SJSA1 (cell line): Measurements from ENCODE around the gene RHBDD2. TPM values are rescaled to one million over a fixed set of nuclear protein-coding genes. Genes with fewer than 3 reads are reported as not detected.
"Not testable (repeated sequence)": the region's sequence is repeated elsewhere in the genome, so short reads cannot be mapped to it uniquely, and the experiment has no call there.

ENCODE experiments used
- DNase-seq, 2 experiments: peaks; one replicate each; pipeline ENCODE4 v3.0.0-alpha.2; 2015 to 2020; ENCODE audit warnings: low spot score in 2 of 2, low read depth in 1 of 2
- H3K27ac ChIP-seq: fragments of 250-450 bp; sonication (Bioruptor Pico); 2 replicates; pipeline ENCODE4 v1.5.1; 2020; ENCODE audit warnings: mild to moderate bottlenecking, moderate library complexity
- H3K27me3 ChIP-seq: fragments of 250-450 bp; sonication (Bioruptor Pico); replicated peaks from 2 replicates; pipeline ENCODE4 v1.5.1; 2020; ENCODE audit warnings: mild to moderate bottlenecking, moderate library complexity
- H3K36me3 ChIP-seq: fragments of 250-450 bp; sonication (Bioruptor Pico); 2 replicates; pipeline ENCODE4 v1.5.1; 2020; ENCODE audit warnings: mild to moderate bottlenecking
- H3K4me1 ChIP-seq: fragments of 250-450 bp; sonication (Bioruptor Pico); replicated peaks from 2 replicates; pipeline ENCODE4 v1.6.1; 2021; ENCODE audit warnings: mild to moderate bottlenecking
- H3K4me3 ChIP-seq: fragments of 250-450 bp; sonication (Bioruptor Pico); 2 replicates; pipeline ENCODE4 v1.5.1; 2020; ENCODE audit warnings: mild to moderate bottlenecking
- H3K9me3 ChIP-seq: fragments of 250-450 bp; sonication (Bioruptor Pico); replicated peaks from 2 replicates; pipeline ENCODE4 v1.5.1; 2020; ENCODE audit warnings: mild to moderate bottlenecking
- total RNA-seq: library from RNA; depleted of rRNA; stranded (reverse); fragments of >200 nt; shearing (Covaris generic); gene quantifications from 2 replicates; pipeline ENCODE4 v1.2.3, GENCODE V29; 2014

Gene RHBDD2
- total RNA-seq, 1 experiment from 2014 or later = 46.2 TPM

- Histone ChIP-seq H3K27ac (no peak overlapping the region), H3K9me3 (no peaks in the 10 kb centered on the region), H3K27me3 (no peaks in the 10 kb centered on the region), H3K4me3 (no peak overlapping the region), H3K36me3 (no peaks in the 10 kb centered on the region), H3K4me1 (peaks cover 4% of the 10 kb centered on the region; the same call in 1 of the 2 replicates)
- no peak for DNase-seq
These were observed 29.3 kb upstream of the RHBDD2 start for GRCh38 chr7:75849573-75849972.

DNA sequence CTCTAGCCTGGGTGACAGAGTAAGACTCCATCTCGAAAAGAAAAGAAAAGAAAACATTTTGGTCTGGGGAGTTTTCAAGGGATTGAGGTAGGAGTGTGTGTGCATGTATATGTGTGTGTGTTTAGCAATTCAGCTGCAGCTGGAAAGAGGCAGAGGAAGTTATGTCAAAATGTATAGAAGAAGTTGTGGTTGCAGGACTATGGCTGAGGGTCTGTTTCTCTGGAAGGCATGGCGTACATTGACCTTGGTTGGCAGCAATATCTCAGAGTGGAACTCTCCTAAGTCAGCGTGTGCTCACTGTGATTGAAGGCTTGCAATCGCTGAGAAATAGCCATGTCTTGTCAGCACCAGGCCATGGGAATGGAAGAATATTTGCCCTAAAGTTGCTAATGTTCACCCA is 28.6 kb upstream of the RHBDD2 start:
- H3K36me3 ChIP-seq = no peaks in the 10 kb centered on the region
- H3K4me1 ChIP-seq = peaks cover 4% of the 10 kb centered on the region; the same call in 1 of the 2 replicates
- H3K27ac ChIP-seq = no peak overlapping the region
- H3K9me3 ChIP-seq = no peaks in the 10 kb centered on the region
- no peaks in the 10 kb centered on the region for H3K27me3 ChIP-seq
- no peak overlapping the region for H3K4me3 ChIP-seq
- no peak for DNase-seq

- H3K4me3 ChIP-seq = no peak overlapping the region
- no peak for DNase-seq
- H3K4me1 ChIP-seq = peaks cover 4% of the 10 kb centered on the region; the same call in 1 of the 2 replicates
- H3K36me3 ChIP-seq = no peaks in the 10 kb centered on the region
- no peaks in the 10 kb centered on the region for H3K9me3 ChIP-seq
- no peak overlapping the region for H3K27ac ChIP-seq
- H3K27me3 ChIP-seq = no peaks in the 10 kb centered on the region
These were observed 24.6 kb upstream of the RHBDD2 start for GRCh38 chr7:75854233-75854632.

DNA sequence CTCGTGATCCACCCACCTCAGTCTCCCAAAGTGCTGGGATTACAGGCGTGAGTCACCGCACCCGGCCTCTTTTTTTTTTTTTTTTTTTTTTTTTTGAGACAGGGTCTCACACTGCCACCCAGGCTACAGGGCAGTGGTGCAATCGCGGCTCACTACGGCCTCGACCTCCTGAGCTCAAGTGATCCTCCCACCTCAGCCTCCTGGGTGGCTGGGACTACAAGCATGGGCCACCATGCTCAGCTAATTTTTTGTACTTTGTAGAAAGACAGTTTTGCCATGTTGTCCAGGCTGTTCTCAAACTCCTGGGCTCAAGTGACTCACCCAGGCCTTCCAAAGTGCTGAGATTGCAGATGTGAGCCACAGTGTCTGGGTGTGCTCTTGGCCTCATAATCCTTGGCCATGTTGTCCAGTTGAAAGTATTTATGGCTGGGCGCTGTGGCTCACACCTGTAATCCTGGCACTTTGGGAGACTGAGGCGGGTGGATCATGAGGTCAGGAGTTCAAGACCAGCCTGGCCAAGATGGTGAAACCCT is 24.0 kb upstream of the RHBDD2 start:
- not testable (repeated sequence) for H3K4me3 ChIP-seq, H3K27ac ChIP-seq, H3K9me3 ChIP-seq, H3K4me1 ChIP-seq, DNase-seq, H3K36me3 ChIP-seq, H3K27me3 ChIP-seq

GRCh38 chr7:75856536-75856935 is 22.3 kb upstream of the RHBDD2 start:
- Histone ChIP-seq H3K36me3 (no peaks in the 10 kb centered on the region), H3K4me3 (no peak overlapping the region), H3K27me3 (no peaks in the 10 kb centered on the region), H3K4me1 (peaks cover 4% of the 10 kb centered on the region; the same call in 1 of the 2 replicates), H3K27ac (no peak overlapping the region), H3K9me3 (no peaks in the 10 kb centered on the region)
- no peak for DNase-seq

GRCh38 chr7:75858410-75858809 is 20.4 kb upstream of the RHBDD2 start:
- Histone ChIP-seq H3K27ac (no peak overlapping the region), H3K4me3 (no peak overlapping the region), H3K9me3 (no peaks in the 10 kb centered on the region), H3K36me3 (no peaks in the 10 kb centered on the region), H3K27me3 (no peaks in the 10 kb centered on the region), H3K4me1 (peaks cover 4% of the 10 kb centered on the region; the same call in 1 of the 2 replicates)
- DNase-seq = no peak

DNA sequence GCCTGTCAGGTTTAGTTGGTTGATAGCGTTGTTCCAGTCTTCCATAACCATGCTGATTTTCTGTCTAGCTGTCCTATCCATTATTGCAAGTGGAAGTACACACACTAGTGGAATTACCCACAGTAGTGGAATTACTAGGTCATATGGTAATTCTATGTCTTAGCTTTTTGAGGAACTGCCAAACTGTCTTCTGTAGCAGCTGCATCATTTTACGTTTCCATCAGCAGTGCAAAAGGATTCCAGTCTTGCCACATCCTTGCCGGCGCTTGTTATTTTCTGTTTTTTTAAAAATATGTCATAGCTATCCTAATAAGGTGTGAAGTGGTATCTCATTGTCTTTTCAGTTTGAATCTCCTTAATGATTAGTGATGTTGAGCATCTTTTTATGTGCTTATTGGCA is 17.2 kb upstream of the RHBDD2 start:
- peaks cover 12% of the 10 kb centered on the region for H3K4me1 ChIP-seq
- no peak overlapping the region for H3K27ac ChIP-seq
- H3K36me3 ChIP-seq = no peaks in the 10 kb centered on the region
- H3K27me3 ChIP-seq = no peaks in the 10 kb centered on the region
- no peak overlapping the region for H3K4me3 ChIP-seq
- H3K9me3 ChIP-seq = no peaks in the 10 kb centered on the region
- DNase-seq = no peak

DNA sequence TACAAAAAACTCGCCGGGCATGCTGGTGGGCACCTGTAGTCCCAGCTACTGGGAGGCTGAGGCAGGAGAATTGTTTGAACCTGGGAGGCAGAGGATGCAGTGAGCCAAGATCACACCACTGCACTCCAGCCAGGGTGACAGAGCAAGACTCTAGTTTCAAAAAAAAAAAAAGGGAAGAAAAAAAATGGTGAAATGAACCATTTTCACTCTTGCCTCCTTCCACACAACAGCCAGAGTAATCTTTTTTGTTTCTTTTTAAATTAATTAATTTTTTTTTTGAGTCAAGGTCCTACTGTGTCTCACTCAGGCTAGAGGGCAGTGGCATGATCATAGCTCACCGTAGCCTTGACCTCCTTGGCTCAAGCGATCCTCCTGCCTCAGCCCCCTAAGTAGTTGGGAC is 14.6 kb upstream of the RHBDD2 start:
- H3K27me3 ChIP-seq, H3K27ac ChIP-seq, DNase-seq, H3K4me3 ChIP-seq, H3K9me3 ChIP-seq, H3K36me3 ChIP-seq: not testable (repeated sequence)
- H3K4me1 ChIP-seq = peaks cover 21% of the 10 kb centered on the region

DNA sequence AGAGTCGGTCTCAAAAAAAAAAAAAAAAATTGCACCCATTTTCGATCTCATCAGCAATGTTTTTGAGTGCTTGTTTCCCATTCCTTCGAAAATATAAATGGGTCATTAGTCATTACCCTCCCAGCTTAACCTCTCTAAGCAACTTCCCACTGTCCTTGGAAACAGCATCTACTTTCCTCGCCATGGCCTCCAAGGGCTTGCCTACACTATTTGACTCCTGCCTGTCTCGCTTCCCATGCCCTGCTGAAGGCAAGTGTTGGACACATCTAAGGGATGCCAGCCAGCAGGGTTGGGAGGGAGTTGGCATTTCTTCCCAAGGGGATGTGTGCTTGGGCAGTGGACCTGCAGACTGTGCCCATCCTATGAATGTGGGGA is 12.7 kb upstream of the RHBDD2 start:
- no peaks in the 10 kb centered on the region for H3K9me3 ChIP-seq
- no peaks in the 10 kb centered on the region for H3K36me3 ChIP-seq
- peaks cover 21% of the 10 kb centered on the region for H3K4me1 ChIP-seq
- no peak overlapping the region for H3K27ac ChIP-seq
- no peak overlapping the region for H3K4me3 ChIP-seq
- no peaks in the 10 kb centered on the region for H3K27me3 ChIP-seq
- DNase-seq = peak in 1 of 2 experiments; percentile 50

DNA sequence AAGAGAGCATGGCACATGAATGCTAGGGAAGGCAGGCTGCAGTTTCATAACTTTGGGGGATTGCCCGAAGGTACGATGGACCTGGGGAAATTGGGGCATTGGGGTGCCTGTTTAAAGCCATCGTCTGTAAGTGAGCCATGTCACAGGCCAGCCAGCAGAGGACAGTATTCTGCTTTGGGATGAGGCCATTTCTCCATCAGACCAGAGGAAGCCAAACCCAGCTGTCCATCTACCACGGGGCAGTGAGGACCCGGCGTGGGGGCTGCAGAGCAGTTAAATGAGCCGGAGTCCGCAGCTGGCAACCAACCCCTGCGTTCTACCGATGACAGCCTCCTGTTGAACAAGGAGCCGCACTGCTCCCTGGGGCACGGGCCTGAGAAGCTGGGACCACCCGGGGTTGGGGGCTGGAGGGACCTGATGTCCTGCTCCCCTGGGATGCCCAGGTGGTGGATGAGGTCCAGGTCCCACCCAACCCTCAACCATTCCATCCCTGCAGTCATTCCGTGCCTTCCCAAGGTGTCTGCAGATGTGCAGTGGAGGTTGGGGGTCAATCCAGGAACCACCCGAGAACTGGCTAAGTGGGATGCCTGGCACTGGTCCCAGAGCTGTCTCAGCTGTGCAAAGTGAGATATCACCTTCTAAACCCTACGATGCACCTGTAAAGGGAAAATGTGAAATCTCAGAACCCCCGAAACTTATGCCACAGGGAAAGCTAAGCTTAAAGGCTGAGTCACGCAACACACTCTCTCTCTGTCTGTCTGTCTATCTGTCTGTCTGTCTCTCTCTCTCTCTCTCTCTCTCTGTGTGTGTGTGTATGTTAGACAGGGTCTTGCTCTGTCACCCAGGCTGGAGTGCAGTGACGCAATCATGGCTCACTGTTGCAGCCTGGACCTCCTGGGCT is 12.1 kb upstream of the RHBDD2 start:
- Histone ChIP-seq H3K36me3 (no peaks in the 10 kb centered on the region), H3K27me3 (no peaks in the 10 kb centered on the region), H3K27ac (peak overlapping the region; percentile 39), H3K4me1 (peaks cover 21% of the 10 kb centered on the region), H3K4me3 (no peak overlapping the region), H3K9me3 (no peaks in the 10 kb centered on the region)
- peak; percentile 80 to 82 for DNase-seq

- H3K27ac ChIP-seq = peak overlapping the region; percentile 39; the same call in 1 of the 2 replicates
- no peak overlapping the region for H3K4me3 ChIP-seq
- no peak for DNase-seq
- no peaks in the 10 kb centered on the region for H3K27me3 ChIP-seq
- H3K9me3 ChIP-seq = no peaks in the 10 kb centered on the region
- H3K36me3 ChIP-seq = no peaks in the 10 kb centered on the region
- H3K4me1 ChIP-seq = peaks cover 23% of the 10 kb centered on the region
These were observed 11.5 kb upstream of the RHBDD2 start for GRCh38 chr7:75867390-75867717.

DNA sequence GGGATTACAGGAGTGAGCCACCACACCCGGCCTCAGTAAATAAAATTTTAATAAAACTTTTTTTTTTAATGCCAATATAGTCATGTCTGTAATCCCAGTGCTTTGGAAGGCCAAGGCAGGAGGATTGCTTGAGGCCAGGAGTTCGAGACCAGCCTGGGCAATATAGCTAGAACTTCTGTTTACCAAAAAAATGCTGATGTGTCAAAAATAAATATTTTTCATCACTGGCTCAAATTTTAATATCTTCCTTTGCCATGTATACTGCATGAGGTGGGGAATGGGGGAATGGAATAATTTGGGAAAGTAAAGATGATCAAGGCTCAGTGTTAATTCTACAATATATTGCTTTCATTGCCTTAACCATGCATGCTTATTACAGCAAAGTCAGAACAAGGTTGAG is 10.7 kb upstream of the RHBDD2 start:
- Histone ChIP-seq H3K9me3 (no peaks in the 10 kb centered on the region), H3K36me3 (no peaks in the 10 kb centered on the region), H3K27me3 (no peaks in the 10 kb centered on the region), H3K4me3 (no peak overlapping the region), H3K4me1 (peaks cover 28% of the 10 kb centered on the region), H3K27ac (no peak overlapping the region)
- no peak for DNase-seq

DNA sequence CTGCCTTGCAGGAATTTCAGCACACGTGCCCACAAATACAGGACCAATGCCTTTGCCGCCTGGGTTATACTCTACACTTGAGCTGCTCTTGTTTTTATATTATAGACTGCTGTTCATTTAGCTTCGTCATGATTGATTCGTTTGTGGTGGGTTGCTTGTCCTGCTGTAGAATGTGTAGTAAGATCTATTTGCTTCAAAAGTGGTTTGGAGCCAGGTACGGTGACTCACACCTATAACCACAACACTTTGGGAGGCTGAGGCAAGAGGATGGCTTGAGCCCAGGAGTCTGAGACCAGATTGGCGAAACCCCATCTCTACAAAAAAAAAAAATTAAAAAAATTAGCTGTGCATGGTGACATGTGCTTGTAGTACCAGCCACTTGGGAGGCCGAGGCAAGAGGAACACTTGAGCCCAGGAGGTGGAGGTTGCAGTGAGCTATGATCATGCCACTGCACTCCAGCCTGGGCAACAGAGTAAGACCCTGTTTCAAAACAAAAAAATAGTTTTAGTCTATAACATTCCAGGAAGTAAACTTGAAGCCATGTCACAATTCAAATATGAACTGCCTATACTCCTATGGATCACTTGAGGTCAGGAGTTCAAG is 9.0 kb upstream of the RHBDD2 start:
- Histone ChIP-seq H3K27me3 (no peaks in the 10 kb centered on the region), H3K36me3 (no peaks in the 10 kb centered on the region), H3K27ac (no peak overlapping the region), H3K4me1 (peaks cover 28% of the 10 kb centered on the region), H3K4me3 (no peak overlapping the region), H3K9me3 (no peaks in the 10 kb centered on the region)
- DNase-seq = no peak

GRCh38 chr7:75870557-75871161 is 8.2 kb upstream of the RHBDD2 start:
- no peaks in the 10 kb centered on the region for H3K27me3 ChIP-seq
- no peak overlapping the region for H3K27ac ChIP-seq
- no peak for DNase-seq
- no peak overlapping the region for H3K4me3 ChIP-seq
- no peaks in the 10 kb centered on the region for H3K9me3 ChIP-seq
- peaks cover 27% of the 10 kb centered on the region for H3K4me1 ChIP-seq
- H3K36me3 ChIP-seq = no peaks in the 10 kb centered on the region
